ENCODE data around the gene PTPRM. TPM values are rescaled to one million over a fixed set of nuclear protein-coding genes. Genes with fewer than 3 reads are reported as not detected.

The PTPRM gene
- total RNA-seq, 4 donors from 2014 or later, result 206 to 337 (median 255) TPM

- TF ChIP-seq CTCF (IDR thresholded peaks at IDR 0.05; ENCODE audit: low read depth), result no peak
Measured at GRCh38 chr18:8114480-8114879, 547.4 kb downstream of the PTPRM start.

GRCh38 chr18:8116341-8117005 lies 549.4 kb downstream of the PTPRM start:
- TF ChIP-seq CTCF (IDR thresholded peaks at IDR 0.05; ENCODE audit: low read depth), result no peak

- no peak for TF ChIP-seq CTCF (IDR thresholded peaks at IDR 0.05; ENCODE audit: low read depth)
Measured at GRCh38 chr18:8117006-8117371, 549.9 kb downstream of the PTPRM start.

- no peak for TF ChIP-seq CTCF (IDR thresholded peaks at IDR 0.05; ENCODE audit: low read depth)
Measured at GRCh38 chr18:8121101-8121500, 554.0 kb downstream of the PTPRM start.

GRCh38 chr18:8121942-8122480 lies 554.9 kb downstream of the PTPRM start:
- no peak for TF ChIP-seq CTCF (IDR thresholded peaks at IDR 0.05; ENCODE audit: low read depth)

GRCh38 chr18:8124232-8125146 lies 557.4 kb downstream of the PTPRM start:
- no peak for TF ChIP-seq CTCF (IDR thresholded peaks at IDR 0.05; ENCODE audit: low read depth)

- no peak for TF ChIP-seq CTCF (IDR thresholded peaks at IDR 0.05; ENCODE audit: low read depth)
Measured at GRCh38 chr18:8130096-8130495, 563.0 kb downstream of the PTPRM start.

Measured in subcutaneous adipose tissue (tissue), 4 donors.